Putamen (tissue), 1 donor: ENCODE measurements around the gene ADH1C.

ENCODE experiments used
- DNase-seq: peaks from one replicate; pipeline ENCODE4 v3.0.0-alpha.2; 2016; ENCODE audit warnings: low spot score

The ADH1C gene

GRCh38 chr4:99301376-99302164, 51.0 kb downstream of the ADH1C start:
- no peak for DNase-seq

- peak; percentile 11 for DNase-seq
These were observed 51.6 kb downstream of the ADH1C start for GRCh38 chr4:99300934-99301333.

GRCh38 chr4:99293357-99293756, 59.2 kb downstream of the ADH1C start:
- DNase-seq = no peak

GRCh38 chr4:99290848-99291786, 61.4 kb downstream of the ADH1C start, which contains the start of gene ADH1A:
Gene ADH1A, minus strand, starts transcription at chr4:99290985. Its CDS starts 71 bp downstream, at chr4:99290914.
- DNase-seq = no peak
